NCI-H2227 treated with DMSO at 0.1 percent for 48 hours (cell line): Measurements from ENCODE around the gene SH3GL1.

Experiments
- DNase-seq: peaks from one replicate; lab custom pipeline; 2025; lab: John Stamatoyannopoulos, UW

SH3GL1 gene

DNA sequence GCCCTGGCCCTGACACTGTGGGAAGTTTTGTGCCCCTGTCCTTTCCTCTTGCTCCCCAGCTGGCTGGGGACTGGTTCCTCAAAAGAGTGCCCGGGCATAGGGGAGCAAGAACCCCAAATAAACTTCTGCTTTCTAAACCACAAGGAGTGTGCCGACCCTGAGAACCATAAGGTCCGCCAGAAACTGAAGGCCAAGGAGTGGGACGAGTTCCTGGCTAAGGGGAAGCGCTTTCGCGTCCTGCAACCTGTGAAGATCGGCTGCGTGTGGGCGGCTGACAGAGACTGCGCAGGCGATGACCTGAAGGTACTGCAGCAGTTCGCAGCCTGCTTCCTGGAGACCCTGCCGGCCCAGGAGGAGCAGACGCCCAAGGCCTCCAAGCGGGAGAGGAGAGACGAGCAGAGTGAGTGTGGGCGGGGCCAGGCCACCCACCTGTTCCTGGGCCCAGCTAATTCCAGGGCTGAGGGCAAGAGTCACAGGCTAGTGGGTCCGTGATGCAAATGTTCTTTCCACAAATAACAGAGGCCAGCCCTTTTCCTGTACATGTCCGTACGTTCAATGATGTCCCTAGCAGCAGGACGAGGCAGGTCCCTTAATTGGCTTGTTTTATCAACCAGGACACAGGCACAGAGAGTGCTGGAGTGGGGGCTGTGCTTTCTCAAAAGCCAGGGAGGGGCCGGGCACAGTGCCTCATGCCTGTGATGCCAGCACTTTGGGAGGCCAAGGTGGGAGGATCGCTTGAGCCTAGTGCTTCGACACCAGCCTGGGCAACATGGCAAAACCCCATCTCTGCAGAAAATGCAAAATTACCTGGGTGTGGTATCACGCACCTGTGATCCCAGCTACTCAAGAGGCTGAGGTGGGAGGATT, 31.7 kb upstream of the SH3GL1 start:
- no peak for DNase-seq

DNA sequence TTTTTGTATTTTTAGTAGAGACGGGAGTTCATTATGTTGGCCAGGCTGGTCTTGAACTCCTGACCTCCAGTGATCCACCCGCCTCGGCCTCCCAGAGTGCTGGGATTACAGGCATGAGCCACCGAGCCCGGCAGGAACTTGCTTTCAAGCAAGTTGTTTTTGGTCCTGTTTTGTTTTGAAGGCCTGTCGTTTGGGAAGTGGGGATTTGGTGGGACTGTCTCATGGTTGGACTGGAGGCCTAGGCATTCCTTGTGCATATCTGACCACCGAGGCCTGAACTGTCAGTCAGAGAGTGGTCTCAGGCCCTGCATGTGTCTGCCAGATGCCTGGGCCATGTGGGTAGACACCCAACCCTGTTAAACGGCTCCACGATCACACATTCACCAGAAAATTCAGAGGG, 30.9 kb upstream of the SH3GL1 start:
- DNase-seq, result no peak

DNA sequence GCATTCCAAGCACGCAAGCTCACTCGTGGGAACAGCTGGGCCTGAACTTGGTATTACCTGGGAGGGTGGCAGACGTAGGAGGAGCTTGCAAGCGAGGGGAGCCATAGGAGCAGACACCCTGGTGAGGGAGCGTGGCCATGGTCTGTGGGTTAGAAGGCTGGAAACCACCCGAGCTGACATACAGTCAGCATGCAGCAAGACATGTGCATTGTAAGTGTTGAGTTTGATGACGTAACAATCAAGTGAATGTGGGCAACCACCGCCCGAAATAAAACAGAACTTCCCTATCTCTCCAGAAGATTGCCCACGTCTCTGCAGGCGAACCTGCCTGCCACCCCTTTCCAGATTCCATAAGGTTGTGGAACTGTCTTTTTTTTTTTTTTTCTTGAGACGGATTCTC, 30.4 kb upstream of the SH3GL1 start:
- no peak for DNase-seq

DNA sequence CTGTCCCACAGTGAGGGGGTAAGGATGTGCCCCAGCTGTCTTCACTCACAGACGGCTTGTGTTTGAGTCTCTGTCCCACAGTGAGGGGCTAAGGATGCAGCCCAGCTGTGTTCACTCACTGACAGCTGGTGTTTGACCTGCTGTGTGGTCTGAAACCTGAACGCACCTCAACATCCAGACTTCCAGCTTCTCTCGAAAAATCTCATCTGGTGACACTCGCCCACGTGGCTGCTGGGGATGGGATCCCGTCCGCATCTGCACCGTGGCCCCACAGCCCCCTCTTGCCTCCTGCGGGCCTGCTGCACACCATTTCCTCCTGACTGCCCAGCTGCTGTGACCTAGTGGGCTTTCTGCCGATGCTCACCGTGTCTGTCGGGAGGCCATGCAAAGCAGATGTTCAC, 29.4 kb upstream of the SH3GL1 start:
- DNase-seq, result no peak

DNA sequence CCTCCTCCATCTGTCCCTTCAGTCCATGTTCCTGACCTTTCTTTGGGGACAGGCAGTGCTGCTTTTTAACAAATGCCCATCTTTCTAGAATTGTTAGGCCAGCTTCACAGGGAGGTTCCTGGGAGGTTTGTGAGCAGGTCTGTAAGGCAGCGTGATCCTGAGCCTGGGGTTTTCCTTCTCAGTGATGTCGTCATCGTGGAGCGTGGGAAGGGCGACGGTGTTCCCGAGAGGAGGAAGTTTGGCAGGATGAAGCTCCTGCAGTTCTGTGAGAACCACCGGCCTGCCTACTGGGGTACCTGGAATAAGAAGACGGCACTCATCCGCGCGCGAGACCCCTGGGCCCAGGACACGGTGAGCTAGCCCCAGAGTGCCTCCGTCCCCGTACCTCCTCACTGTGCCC, 28.9 kb upstream of the SH3GL1 start:
- DNase-seq, result no peak

DNA sequence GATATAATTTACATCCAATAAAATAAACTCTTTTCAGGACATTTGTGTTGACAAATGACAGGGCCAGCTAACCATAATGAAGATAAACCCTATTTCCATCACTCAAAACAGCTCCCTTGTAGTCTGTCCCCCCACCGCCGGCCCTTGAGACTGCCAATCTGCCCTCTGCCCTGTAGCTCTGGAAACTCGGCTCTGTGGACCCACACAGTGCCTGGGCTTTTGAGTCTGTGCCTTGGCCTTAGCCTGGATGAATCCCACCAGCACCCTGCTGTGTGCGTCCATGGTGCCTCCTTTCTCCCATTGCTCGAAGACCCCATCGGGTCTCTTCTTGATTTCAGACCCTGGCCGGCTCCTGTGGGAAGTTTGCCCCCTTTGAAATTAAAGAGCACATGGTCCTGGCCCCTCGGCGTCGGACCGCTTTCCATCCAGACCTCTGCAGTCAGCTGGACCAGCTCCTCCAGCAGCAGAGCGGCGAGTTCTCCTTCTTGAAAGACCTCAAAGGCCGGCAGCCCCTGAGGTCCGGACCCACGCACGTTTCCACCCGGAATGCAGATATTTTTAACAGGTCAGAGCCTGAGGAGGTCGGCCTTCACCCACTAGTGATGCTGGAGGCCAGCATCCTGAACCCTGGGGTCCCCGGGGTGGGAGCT, 28.1 kb upstream of the SH3GL1 start:
- DNase-seq, result no peak

DNA sequence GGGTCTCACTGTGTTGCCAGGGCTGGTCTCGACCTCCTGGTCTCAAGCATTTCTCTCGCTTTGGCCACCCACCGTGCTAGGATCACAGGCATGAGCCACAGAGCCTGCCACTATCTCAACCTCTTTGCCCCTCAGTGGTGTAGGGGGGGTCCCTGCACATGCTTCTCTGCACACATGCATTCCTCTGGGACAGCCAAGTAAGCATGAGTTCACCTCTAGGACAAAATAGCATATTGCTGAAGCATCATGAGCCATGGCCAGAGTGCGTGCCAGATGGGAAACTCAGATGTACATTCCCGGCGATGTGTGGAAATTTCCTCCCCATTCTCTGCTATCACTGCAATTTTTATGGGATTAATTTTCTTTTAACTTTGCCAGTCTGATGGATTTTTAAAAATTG, 25.2 kb upstream of the SH3GL1 start:
- DNase-seq, result no peak

DNA sequence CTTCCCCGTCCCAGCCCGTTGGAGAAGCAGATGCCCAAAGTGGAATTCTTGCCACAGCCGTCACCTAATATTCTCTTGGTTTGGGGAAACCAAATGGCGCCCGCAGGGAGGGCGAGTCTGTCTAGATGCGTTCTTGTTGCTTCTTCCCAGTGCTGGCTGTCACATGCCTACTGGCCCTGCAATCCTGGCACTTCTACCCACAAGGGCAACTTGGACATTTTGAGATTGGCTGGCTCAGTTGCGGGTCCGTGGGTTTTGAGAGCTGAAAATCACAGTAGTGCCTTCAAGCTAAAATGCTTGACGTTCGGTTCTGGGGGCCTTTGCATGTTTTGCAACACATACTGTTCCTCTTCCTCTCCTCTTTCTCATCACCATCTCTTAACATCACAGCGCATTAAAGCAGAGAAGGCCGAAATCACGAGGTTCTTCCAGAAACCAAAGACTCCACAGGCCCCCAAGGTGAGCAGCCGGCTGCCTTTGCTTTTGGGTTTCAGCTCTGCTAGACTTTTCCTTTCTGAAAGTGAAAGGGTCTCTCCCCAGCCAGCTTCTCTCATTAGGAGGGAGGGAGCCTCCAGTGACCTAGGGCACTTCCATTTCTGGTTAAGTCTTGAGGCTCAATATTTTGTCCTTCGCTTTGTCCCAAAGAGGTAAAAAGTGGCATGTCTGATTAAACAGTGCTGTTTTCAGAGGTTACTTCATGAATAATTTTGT, 23.2 kb upstream of the SH3GL1 start:
- no peak for DNase-seq

DNA sequence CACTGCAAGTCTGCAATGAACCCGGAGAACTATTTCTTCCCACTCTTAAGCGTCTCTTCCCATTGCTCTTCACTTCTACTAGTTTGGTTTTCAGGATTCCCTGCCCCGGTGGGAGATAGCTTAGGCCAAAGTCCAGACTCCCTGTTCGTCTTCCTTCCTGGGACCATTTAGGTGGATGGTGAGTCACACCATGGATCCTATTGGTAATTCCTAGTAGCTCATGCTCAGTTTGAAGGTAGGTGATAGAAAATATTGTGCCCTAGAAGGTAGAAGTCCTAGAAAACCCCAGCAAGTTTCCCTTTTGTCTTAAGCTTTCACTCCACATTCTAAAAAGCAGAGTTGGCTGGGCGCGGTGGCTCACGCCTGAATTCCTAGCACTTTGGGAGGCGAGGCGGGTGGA, 15.9 kb upstream of the SH3GL1 start:
- DNase-seq, result no peak

DNA sequence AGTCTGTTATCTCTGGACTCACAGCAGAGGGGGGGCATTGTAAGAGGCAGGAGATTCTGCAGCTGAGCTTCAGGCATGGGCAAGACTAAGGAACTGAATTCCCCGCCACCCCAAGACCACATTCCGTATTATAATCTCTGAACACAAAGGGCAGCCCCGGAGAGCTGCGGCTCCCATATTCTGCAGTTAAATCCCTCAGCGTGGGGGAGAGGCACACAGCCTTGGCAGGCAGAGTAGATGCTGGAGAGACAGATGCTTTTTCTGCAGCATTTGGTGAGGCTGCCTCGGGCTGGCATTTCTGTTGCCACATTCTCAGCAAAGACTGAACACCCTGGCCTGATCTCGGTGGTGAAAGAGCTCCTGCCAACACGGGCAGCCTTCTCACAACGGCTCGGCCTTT, 15.0 kb upstream of the SH3GL1 start:
- DNase-seq, result no peak

DNA sequence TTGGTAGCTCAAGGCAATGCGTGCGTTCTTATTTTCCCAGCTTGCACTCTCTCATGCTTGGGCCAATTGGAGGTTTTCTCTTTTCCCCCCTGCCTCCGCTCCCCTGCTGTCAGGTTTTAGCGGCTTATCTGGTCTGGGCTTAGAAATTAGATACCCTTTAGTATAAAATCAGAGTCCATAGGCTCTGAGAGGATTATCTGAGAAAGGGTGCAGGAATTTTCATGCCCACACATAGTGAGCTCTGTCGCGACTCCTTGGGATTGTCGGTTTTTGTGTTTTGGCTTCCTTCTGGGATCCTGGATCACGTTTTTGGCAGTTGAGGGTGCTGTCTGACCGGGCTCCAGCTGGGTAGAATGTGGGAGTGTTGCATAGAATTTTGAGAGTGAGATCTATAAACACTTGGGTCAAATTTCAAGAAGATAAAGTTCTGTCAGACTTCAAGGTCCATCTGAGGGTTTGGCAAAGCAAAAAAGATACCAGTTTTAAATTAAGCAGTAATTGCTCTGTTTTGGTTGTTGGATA, 14.5 kb upstream of the SH3GL1 start:
- DNase-seq, result no peak

DNA sequence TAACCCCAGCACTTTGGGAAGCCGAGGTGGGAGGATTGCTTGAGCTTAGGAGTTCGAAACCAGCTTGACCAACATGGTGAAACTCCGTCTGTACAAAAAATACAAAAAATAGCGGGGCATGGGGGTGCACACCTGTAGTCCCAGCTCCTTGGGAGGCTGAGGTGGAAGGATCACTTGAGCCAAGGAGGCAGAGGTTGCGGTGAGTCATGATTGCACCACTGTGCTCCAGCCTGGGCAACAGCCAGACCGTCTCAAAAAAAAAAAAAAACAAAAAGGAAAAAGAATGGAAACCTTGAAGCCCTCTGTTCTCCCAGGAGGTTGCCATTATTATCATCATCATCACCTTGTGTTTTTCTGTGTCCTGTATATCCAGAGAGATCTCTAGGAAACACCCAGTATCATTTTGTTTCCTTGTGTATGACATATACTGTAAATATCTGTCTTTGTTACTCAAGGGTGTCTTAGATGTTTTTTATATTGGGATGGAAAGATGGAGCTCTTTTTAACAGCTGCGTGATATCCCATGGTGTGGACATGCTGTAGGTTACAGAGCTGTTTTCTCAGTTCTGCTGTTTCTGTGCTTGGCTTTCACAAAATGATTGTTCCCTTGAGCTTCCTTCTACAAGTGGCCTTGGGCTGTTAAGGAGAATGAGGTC, 13.9 kb upstream of the SH3GL1 start:
- DNase-seq, result no peak

DNA sequence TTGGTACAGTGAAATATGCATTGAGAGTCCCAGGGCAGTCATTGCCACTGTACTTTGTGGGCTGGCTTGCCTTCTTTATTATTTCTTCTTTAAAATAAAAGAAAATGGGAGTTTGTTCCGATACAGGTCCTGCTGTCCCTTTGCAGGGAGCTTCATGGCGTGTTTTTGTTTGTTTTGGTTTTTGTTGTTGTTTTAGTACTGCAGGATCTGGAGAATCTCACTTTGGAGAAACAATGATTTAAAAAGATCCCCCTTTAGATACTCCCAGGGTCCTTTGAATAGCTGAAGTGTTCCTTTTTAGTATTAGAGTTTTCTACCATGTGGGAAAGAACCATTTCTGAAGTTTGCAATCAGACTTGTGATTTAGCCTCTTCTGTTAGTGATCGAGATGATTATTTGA, 13.2 kb upstream of the SH3GL1 start:
- DNase-seq, result no peak

DNA sequence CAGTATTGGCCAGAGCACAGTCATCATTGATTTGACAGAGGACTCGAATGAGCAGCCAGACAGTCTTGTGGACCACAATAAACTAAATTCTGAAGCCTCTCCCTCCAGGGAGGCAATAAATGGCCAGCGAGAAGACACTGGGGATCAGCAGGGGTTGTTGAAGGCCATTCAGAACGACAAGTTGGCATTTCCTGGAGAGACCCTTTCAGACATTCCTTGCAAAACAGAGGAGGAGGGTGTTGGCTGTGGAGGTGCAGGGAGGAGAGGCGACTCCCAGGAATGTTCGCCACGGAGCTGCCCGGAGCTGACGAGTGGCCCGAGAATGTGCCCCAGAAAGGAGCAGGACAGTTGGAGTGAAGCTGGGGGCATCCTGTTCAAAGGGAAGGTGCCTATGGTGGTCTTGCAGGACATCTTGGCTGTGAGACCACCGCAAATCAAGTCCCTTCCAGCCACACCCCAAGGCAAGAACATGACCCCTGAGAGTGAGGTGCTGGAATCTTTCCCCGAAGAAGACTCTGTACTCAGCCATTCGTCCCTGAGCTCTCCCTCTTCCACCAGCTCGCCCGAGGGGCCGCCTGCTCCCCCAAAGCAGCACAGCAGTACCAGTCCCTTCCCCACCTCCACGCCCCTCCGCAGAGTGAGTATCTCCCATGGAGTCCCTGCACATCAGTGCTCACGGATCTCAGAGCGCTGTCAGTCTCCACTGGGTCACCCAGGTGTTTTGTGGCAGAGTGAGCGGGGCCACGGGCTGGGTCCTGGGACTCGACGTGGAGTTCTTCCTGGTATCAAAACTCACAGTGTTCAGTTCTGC, 9.0 kb upstream of the SH3GL1 start:
- DNase-seq, result no peak

DNA sequence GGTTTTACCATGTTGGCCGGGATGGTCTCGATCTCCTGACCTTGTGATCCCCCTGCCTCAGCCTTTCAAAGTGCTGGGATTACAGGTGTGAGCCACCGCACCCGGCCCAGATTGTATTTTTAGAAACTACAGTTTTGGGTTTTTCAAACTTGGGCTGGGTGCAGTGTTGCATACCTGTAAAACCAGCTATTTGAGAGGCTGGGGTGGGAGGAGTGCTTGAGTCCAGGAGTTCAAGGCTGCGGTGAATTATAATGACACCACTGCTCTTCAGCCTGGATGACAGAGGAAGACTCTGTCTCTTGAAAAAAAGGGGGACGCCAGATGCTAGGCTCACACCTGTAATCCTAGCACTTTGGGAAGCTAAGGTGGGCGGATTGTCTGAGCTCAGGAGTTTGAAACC, 6.3 kb upstream of the SH3GL1 start:
- DNase-seq, result no peak

DNA sequence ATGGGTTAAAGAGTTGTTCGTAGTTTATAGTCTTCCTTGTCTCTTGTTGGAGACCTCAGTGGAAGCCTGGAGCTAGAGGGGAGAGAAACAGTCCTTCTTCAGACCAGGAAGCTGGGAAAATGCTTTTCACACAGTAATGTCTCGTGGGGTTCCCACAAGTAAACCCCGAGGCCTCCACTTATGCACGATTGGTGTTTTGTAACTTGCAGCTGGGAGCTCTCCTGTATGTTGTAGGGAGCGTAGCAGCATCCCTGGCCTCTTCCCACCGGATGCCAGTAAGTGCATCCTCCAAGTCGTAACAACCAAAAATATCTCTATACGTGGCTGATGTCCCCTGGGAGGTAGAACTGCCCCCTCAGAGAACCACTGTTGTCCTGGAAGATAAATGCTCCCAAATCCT, 5.6 kb upstream of the SH3GL1 start:
- no peak for DNase-seq

DNA sequence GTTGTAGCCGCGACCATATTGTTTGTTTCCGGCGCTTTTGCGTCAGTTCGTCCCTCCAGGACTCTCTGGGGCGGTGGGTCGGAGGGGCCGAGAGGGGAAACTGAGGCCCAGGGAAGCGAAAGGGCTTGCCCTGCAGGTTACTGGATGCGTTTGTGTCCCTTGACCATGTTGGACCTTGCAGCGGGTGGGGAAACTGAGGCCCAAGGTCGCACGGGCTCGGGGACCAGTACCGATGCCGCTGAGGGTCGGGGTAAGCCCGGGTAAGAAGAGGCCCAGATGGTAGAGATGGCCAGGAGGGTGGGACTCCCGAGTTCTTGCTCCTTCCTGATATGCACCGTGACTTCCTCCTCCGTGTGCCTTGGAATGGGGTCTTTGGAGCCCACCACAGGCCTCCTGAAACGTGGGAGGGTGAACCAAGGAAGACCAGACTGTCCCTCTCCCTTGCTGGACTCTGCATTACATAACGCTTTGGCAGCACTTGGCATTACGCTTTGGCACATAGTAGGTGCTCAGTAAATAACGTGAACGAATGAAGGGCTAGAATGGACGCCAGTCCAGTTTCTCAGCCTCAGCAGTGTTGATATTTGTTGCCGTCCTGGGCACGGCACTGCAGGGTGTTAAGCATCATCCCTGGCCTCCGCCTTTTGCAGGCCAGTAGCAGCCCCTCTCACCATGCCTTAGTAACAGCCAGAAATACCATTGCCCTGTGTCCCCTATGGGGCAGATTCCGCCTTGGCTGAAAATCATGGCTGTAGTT, 2.8 kb upstream of the SH3GL1 start:
- DNase-seq, result no peak

DNA sequence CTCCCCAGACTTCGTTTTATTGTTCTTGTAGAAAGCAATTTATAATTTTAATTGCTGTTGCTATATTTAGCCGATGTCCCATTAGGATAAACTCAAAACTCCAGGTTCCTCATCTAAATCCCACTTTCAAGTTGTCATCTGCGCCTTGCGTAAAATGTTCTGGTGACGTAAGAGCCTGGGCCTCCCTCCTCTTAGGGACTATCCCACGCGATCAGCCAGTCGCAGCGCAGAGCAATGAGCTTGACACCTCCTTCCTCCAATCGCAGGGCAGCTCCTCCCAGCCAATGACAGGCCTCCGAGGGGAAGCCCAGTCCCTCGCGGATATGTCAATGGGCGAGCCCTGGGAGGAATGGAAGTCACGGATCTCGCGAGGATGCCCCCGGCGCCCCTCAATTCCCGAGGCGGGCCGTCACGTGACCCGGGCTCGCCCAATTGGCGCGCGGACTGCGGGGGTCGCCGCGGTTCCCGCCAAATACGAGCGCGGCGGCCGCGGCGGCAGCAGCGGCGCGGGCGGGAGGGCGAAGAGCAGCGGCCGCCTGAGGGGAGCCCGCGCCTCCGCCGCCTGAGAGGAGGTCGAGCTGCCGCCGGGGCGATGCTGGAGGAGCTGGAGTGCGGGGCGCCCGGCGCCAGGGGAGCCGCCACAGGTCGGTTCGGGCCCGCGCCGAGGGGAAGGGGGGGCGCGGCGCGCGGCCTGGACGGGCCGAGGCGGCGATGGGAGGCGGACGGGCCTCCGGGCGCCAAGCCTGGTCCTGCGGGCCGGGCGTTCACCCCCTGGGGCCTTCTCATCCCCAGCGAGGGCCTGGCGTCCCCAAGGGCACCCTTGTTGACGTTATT, 2.0 kb upstream of the SH3GL1 start, which contains the start of gene CHAF1A:
Gene CHAF1A, plus strand, starts transcription at position 470 of the 834 bp plus-strand sequence. Its CDS starts 123 bp downstream, at position 593.
- DNase-seq, result peak; percentile 90

DNA sequence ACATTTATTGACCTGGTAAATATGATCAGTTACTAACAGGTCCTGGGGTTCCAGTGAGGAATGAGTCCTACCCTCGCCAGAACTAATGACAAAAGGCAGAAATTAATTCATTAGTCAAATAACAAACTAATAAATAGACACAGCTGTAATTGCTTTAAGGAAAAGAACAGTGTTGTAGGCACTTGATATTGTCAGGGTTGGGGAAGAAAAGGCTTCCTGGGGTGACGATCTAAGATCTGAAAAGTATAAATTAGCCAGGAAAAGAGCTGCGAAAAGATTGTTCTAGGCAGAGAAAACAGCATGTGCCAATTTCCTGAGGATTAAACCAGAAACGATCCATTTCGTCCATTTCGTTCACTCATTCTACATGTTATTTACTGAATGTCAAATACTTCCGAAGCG, 1.4 kb upstream of the SH3GL1 start:
- DNase-seq, result no peak

DNA sequence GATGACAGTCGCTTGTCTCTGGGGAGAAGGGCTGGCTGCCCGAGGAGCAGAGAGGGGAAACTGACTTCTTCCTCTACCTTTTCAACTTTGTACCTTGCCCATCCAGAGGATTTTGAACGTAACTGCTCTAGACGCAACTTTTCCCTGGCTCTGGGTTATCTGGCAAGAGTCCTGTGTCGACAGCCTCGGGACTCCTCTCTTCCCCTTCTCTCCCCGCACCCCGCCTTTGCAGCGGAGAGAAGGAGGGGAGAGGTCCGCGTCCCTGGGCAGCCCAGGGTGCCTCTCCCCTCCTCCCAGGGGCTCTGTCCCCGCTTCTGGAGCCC, 574 bp downstream of the SH3GL1 start:
- DNase-seq, result no peak
